HAP-1 (cell line): ENCODE results near the gene HOXB6.

ENCODE experiments used
- DNase-seq, 2 experiments: peaks; one replicate each; pipeline ENCODE4 v3.0.0-alpha.2; 2016 to 2020; ENCODE audit warnings: low spot score in 2 of 2
- H3K27me3 ChIP-seq: fragments of 250-450 bp; sonication (Bioruptor Pico); 2 replicates; pipeline ENCODE4 v1.5.1; 2020; ENCODE audit warnings: low read depth, mild to moderate bottlenecking, moderate library complexity
- H3K36me3 ChIP-seq: fragments of 250-450 bp; sonication (Bioruptor Pico); replicated peaks from 2 replicates; pipeline ENCODE4 v1.5.1; 2020; ENCODE audit warnings: mild to moderate bottlenecking
- H3K4me1 ChIP-seq: fragments of 250-450 bp; sonication (Bioruptor Pico); 2 replicates; pipeline ENCODE4 v1.5.1; 2020; ENCODE audit warnings: mild to moderate bottlenecking
- H3K4me3 ChIP-seq: fragments of 250-450 bp; sonication (Bioruptor Pico); 2 replicates; pipeline ENCODE4 v1.5.1; 2020; ENCODE audit warnings: mild to moderate bottlenecking, moderate library complexity
- H3K9me3 ChIP-seq: fragments of 250-450 bp; sonication (Bioruptor Pico); 2 replicates; pipeline ENCODE4 v1.5.1; 2020; ENCODE audit warnings: mild to moderate bottlenecking, moderate library complexity
- in situ Hi-C: fragments of 300-500 bp; cut with MboI; formaldehyde crosslinking; loops from 3 replicates; pipeline ENCODE4 v1.14.3; 2020; ENCODE audit warnings: low sequenced_read_pairs, inconsistent platforms, mixed read lengths

Gene HOXB6

GRCh38 chr17:48594538-48595277 is 10.1 kb downstream of the HOXB6 start:
- in situ Hi-C loops = loop anchor here (5.0 kb wide), 1 partner anchor 257 kb away; no protein-coding TSS in a partner anchor
- peaks cover 25% of the 10 kb centered on the region for H3K27me3 ChIP-seq
- no peak for DNase-seq
- H3K4me3 ChIP-seq = no peak overlapping the region
- H3K9me3 ChIP-seq = no peaks in the 10 kb centered on the region
- H3K4me1 ChIP-seq = peaks cover 11% of the 10 kb centered on the region
- no peaks in the 10 kb centered on the region for H3K36me3 ChIP-seq

DNA sequence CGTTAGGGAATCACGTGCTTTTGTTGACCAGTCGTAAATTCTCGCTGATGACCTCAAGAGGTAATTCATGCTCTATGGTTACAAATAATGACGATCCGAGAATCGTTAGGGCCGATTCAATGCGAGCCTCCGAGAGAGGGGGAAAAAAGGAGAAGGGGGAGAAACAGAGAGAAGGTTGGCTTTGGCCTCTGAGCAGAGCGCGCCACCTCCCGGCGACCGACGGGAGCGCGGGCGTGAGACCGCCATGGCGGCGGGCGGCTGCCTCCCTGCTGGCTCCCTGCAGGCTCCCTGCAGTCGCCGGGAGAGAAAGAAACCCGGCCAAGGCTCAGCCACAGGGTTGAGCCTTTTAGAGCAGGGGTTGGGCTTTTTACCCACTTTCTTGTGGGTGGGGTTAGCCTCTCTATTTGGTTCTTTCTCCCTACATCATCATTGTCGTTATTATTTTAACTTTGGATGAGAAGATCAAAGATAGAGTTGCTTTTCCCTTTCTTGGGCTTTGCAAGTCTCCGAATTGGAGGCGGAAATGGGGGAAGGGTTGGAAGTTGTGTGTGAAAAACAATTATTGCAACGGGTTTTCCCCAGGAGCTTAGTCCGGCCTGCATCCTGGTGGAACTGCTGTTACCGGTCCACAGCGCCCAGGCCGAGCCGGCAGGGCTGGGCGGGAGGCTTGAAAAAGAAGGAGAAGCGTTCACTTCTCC is 10.8 kb downstream of the HOXB6 start:
- peaks cover 25% of the 10 kb centered on the region for H3K27me3 ChIP-seq
- DNase-seq = peak; percentile 87 to 89
- H3K9me3 ChIP-seq = no peaks in the 10 kb centered on the region
- H3K4me1 ChIP-seq = peaks cover 11% of the 10 kb centered on the region
- no peak overlapping the region; the same call in 1 of the 2 replicates for H3K4me3 ChIP-seq
- in situ Hi-C loops = loop anchor here (5.0 kb wide), 1 partner anchor 257 kb away; no protein-coding TSS in a partner anchor
- no peaks in the 10 kb centered on the region for H3K36me3 ChIP-seq

GRCh38 chr17:48593126-48593829 is 11.5 kb downstream of the HOXB6 start, which contains the start of gene HOXB5:
Gene HOXB5 (minus strand): TSS chr17:48593779. CDS start chr17:48593682, 97 bp downstream.
- H3K4me1 ChIP-seq = peaks cover 11% of the 10 kb centered on the region
- H3K9me3 ChIP-seq = no peaks in the 10 kb centered on the region
- H3K27me3 ChIP-seq = peaks cover 20% of the 10 kb centered on the region
- no peaks in the 10 kb centered on the region for H3K36me3 ChIP-seq
- H3K4me3 ChIP-seq = peak within 1 kb of the TSS; percentile 24
- in situ Hi-C loops = loop anchor here (5.0 kb wide), 1 partner anchor 256 kb away; no protein-coding TSS in a partner anchor
- DNase-seq = peak in 1 of 2 experiments; percentile 50

DNA sequence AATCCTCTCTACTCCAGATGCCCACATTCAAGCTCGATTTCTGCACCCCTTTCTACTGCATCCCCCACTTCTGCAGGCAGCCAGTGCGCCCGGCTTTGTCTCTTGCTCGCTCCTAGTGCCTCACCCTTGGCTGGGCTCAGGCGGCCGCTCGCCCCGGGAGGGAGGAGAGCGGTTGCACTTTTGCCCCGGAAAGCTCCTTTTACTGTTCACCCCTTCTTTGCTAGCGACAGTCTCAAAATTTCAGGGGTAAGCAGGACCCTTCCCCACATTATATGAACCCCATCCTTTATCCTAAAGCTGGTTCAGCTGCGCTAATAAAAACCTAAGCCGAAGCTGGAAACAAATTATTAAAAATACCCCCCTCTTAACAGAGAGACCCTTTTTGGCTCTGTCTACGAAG is 12.2 kb downstream of the HOXB6 start:
- Histone ChIP-seq H3K27me3 (peaks cover 21% of the 10 kb centered on the region), H3K4me3 (no peak overlapping the region), H3K36me3 (no peaks in the 10 kb centered on the region), H3K9me3 (no peaks in the 10 kb centered on the region), H3K4me1 (peaks cover 10% of the 10 kb centered on the region)
- in situ Hi-C loops = loop anchor here (5.0 kb wide), 1 partner anchor 255 kb away; no protein-coding TSS in a partner anchor
- no peak for DNase-seq

- in situ Hi-C loops = loop anchor here (5.0 kb wide), 1 partner anchor 255 kb away; no protein-coding TSS in a partner anchor
- no peak for DNase-seq
- H3K4me3 ChIP-seq = no peak overlapping the region
- H3K9me3 ChIP-seq = no peaks in the 10 kb centered on the region
- H3K27me3 ChIP-seq = peaks cover 16% of the 10 kb centered on the region
- H3K36me3 ChIP-seq = no peaks in the 10 kb centered on the region
- peaks cover 7% of the 10 kb centered on the region for H3K4me1 ChIP-seq
These were observed 12.7 kb downstream of the HOXB6 start for GRCh38 chr17:48592057-48592514.

DNA sequence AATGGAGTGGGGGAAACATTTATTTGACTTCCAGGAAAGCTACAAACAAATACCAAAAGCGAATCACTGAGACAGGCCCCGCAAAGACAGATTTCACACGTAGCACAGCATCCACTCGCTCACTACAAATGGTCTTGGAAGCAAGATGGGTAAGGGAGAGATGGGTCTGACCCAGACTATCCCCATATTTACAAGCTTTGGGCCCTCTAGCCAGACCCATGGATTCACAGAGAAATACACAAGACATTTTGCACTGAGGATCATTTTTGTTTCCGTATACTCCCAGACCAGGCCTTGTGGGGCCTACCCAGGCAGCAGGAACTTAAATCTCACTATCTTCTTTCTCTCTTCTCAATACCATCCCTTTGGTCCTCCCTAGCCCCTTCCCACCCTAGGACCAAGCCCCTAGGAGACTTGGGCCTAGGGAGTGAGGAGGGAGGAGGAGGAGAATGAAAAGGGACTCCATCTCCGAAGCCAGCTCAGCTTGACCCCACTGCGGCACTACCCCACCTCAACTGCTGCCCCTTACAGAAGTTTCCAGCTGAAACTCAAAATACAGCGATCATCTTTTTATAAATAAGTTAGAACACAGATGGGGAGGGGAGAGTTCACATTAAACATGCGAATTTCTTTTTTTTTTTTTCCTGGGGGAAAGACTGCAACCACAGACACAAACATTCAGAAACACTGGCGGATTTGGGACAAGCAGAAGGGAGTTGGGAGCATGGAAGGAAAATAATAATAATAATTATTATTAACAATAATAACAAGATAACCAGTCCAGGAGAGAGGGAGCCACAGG is 13.3 kb downstream of the HOXB6 start:
- peaks cover 16% of the 10 kb centered on the region for H3K27me3 ChIP-seq
- H3K4me3 ChIP-seq = no peak overlapping the region
- in situ Hi-C loops = loop anchor here (5.0 kb wide), 1 partner anchor 254 kb away; no protein-coding TSS in a partner anchor
- DNase-seq = no peak
- peaks cover 7% of the 10 kb centered on the region for H3K4me1 ChIP-seq
- H3K9me3 ChIP-seq = no peaks in the 10 kb centered on the region
- H3K36me3 ChIP-seq = no peaks in the 10 kb centered on the region

DNA sequence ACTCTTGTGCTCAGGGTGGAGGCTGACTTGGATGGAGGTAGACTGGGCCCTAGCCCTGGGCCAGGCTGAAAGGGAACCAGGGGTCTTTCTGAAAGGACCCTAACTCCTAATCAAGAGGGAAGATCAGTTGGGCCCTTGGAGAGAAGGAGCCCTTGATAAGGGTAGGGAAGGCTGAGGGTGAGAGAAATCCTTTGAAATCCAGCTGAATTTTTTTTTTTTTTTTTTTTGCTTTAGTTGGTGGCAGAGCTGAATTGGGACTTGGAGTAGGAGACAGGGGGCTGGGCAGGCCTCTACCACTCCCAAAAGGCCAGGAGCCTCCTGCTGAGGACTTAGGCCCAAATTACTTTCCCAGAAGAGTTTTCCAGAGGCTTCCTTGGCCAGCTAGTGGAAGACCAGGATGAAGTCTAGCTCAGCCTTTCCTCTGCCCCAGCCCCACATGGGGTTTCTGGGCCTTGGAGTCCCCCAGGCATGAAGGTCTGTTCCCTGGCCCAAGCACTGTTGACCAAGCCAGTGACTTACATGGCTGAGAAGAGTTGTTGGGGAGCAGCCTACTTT is 14.1 kb downstream of the HOXB6 start:
- Histone ChIP-seq H3K9me3 (no peaks in the 10 kb centered on the region), H3K4me1 (peaks cover 8% of the 10 kb centered on the region), H3K27me3 (peaks cover 21% of the 10 kb centered on the region), H3K36me3 (no peaks in the 10 kb centered on the region), H3K4me3 (no peak overlapping the region)
- in situ Hi-C loops = loop anchor here (5.0 kb wide), 1 partner anchor 253 kb away; no protein-coding TSS in a partner anchor
- no peak for DNase-seq

DNA sequence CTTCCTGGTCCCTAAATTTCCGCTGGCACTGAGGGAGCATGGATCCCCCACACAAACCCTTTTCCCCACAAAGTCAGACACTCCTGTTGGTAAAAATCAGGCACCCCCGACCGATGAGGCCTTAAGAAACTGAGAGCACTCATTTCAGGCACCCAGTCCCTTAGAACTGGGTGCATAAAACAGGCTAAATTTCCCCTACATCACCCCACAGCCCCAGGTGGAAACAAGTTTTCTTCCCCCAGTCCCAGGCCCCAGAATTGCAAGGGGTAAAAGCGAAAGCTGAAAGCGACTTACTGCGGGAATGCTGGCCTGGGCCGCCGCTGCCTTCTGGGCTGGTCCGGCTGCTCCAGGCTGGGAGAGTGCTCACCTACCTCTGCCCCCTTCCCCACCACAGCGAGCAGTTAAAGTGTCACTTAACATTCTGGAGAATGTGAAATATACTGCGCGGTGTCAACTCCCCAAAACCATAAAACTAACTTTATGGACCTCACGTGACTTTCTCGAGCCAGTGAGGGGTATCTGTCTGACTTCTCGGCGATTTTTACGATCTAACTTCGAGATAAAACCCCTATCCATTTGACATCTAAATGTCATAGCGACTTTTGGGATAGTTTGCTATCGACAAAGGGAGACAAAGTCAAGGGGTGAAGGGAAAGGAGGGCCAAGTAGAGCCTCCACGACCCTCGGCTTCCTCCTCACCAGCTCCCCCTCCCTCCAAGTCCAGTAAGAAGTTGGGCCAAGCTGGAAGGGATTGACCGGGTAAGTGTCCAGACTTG is 14.8 kb downstream of the HOXB6 start, which contains the start of gene HOXB3:
HOXB3 (minus strand) TSS at position 411 of the 776 bp plus-strand sequence. CDS start 37,767 bp downstream, outside the sequence.
- in situ Hi-C loops = loop anchor here (5.0 kb wide), 1 partner anchor 253 kb away; no protein-coding TSS in a partner anchor
- no peaks in the 10 kb centered on the region for H3K36me3 ChIP-seq
- no peaks in the 10 kb centered on the region for H3K9me3 ChIP-seq
- DNase-seq = no peak
- H3K27me3 ChIP-seq = peaks cover 21% of the 10 kb centered on the region
- peaks cover 11% of the 10 kb centered on the region for H3K4me1 ChIP-seq
- H3K4me3 ChIP-seq = no peak within 1 kb of the TSS

- Histone ChIP-seq H3K9me3 (no peaks in the 10 kb centered on the region), H3K4me1 (peaks cover 13% of the 10 kb centered on the region), H3K27me3 (peaks cover 21% of the 10 kb centered on the region), H3K36me3 (no peaks in the 10 kb centered on the region), H3K4me3 (no peak overlapping the region)
- DNase-seq = no peak
- in situ Hi-C loops = no loop called here
These were observed 15.5 kb downstream of the HOXB6 start for GRCh38 chr17:48589060-48589830.

GRCh38 chr17:48588528-48588927 is 16.3 kb downstream of the HOXB6 start:
- in situ Hi-C loops = no loop called here
- Histone ChIP-seq H3K4me1 (peaks cover 12% of the 10 kb centered on the region), H3K4me3 (no peak overlapping the region)

GRCh38 chr17:48588074-48588415 is 16.7 kb downstream of the HOXB6 start:
- H3K4me3 ChIP-seq = no peak overlapping the region

More at GRCh38 chr17:48588528-48588927, 16.3 kb downstream of the HOXB6 start:
- H3K9me3 ChIP-seq = no peaks in the 10 kb centered on the region
- no peaks in the 10 kb centered on the region for H3K36me3 ChIP-seq
- no peak for DNase-seq
- peaks cover 21% of the 10 kb centered on the region for H3K27me3 ChIP-seq

More at GRCh38 chr17:48588074-48588415, 16.7 kb downstream of the HOXB6 start:
- no peaks in the 10 kb centered on the region for H3K36me3 ChIP-seq
- no peak for DNase-seq
- H3K27me3 ChIP-seq = peaks cover 21% of the 10 kb centered on the region
- in situ Hi-C loops = no loop called here
- H3K9me3 ChIP-seq = no peaks in the 10 kb centered on the region
- peaks cover 8% of the 10 kb centered on the region for H3K4me1 ChIP-seq
